Measurements from ENCODE around the gene FAM149B1. TPM values are rescaled to one million over a fixed set of nuclear protein-coding genes. Genes with fewer than 3 reads are reported as not detected.

Gene FAM149B1
- total and polyA plus RNA-seq, 10 donors = 11.9 to 24.5 (median 15.2) TPM

GRCh38 chr10:73218431-73219191 is 50.7 kb downstream of the FAM149B1 start:
- no peak overlapping the region for H3K27ac ChIP-seq
- peaks cover 0 to 52% (median 22%) of the 10 kb centered on the region in 6 donors for H3K36me3 ChIP-seq
- intact Hi-C loops (cut with DNase I; ENCODE audit: low total_unique reads) = no loop called here
- DNase-seq = no peak
- TF ChIP-seq POLR2AphosphoS5 (IDR thresholded peaks at IDR 0.05) = no peak
- peak in 2 of 11 experiments; percentile 17 to 23 for TF ChIP-seq CTCF (IDR thresholded peaks at IDR 0.05 in 8 of 11, conservative IDR thresholded peaks at IDR 0.05 in 3 of 11)
- no peak for TF ChIP-seq POLR2A (IDR thresholded peaks at IDR 0.05)
- no peaks in the 10 kb centered on the region for H3K27me3 ChIP-seq (replicated peaks in 1 of 7)
- H3K4me3 ChIP-seq = no peak overlapping the region
- H3K4me1 ChIP-seq = no peaks in the 10 kb centered on the region
- WGBS, 5 donors = 79 to 90% (median 86%) methylated on average over 2 of the region's 2 CpGs
- H3K9me3 ChIP-seq = no peaks in the 10 kb centered on the region

GRCh38 chr10:73219384-73219783 is 51.5 kb downstream of the FAM149B1 start:
- DNase-seq = no peak
- no peaks in the 10 kb centered on the region for H3K9me3 ChIP-seq
- TF ChIP-seq POLR2AphosphoS5 (IDR thresholded peaks at IDR 0.05) = no peak
- TF ChIP-seq CTCF (IDR thresholded peaks at IDR 0.05 in 8 of 11, conservative IDR thresholded peaks at IDR 0.05 in 3 of 11) = no peak
- TF ChIP-seq POLR2A (IDR thresholded peaks at IDR 0.05) = no peak
- intact Hi-C loops (cut with DNase I; ENCODE audit: low total_unique reads) = no loop called here
- no peak overlapping the region for H3K4me3 ChIP-seq
- H3K36me3 ChIP-seq = peaks cover 0 to 50% (median 22%) of the 10 kb centered on the region in 6 donors
- H3K27ac ChIP-seq = no peak overlapping the region
- no peaks in the 10 kb centered on the region for H3K4me1 ChIP-seq
- H3K27me3 ChIP-seq (replicated peaks in 1 of 7) = no peaks in the 10 kb centered on the region

GRCh38 chr10:73220989-73221388 is 53.1 kb downstream of the FAM149B1 start:
- no peak overlapping the region for H3K27ac ChIP-seq
- H3K27me3 ChIP-seq (replicated peaks in 1 of 7) = no peaks in the 10 kb centered on the region
- DNase-seq = no peak
- no peaks in the 10 kb centered on the region for H3K9me3 ChIP-seq
- intact Hi-C loops (cut with DNase I; ENCODE audit: low total_unique reads) = no loop called here
- WGBS, 5 donors = 80 to 100% (median 83%) methylated on average over 1 of the region's 1 CpG
- no peak for TF ChIP-seq POLR2AphosphoS5 (IDR thresholded peaks at IDR 0.05)
- TF ChIP-seq POLR2A (IDR thresholded peaks at IDR 0.05) = no peak
- TF ChIP-seq CTCF (IDR thresholded peaks at IDR 0.05 in 8 of 11, conservative IDR thresholded peaks at IDR 0.05 in 3 of 11) = no peak
- H3K4me1 ChIP-seq = no peaks in the 10 kb centered on the region
- H3K4me3 ChIP-seq = no peak overlapping the region
- peaks cover 0 to 42% (median 23%) of the 10 kb centered on the region in 6 donors for H3K36me3 ChIP-seq

GRCh38 chr10:73225518-73225917 is 57.6 kb downstream of the FAM149B1 start:
- Histone ChIP-seq H3K4me1 (peaks cover 0 to 11% (median 0%) of the 10 kb centered on the region in 6 donors), H3K4me3 (no peak overlapping the region), H3K9me3 (no peaks in the 10 kb centered on the region), H3K36me3 (peaks cover 0 to 34% (median 7%) of the 10 kb centered on the region in 6 donors), H3K27ac (no peak overlapping the region), H3K27me3 (replicated peaks in 1 of 7) (no peaks in the 10 kb centered on the region)
- DNase-seq = no peak
- intact Hi-C loops (cut with DNase I; ENCODE audit: low total_unique reads) = no loop called here
- no peak for TF ChIP-seq POLR2A (IDR thresholded peaks at IDR 0.05)
- TF ChIP-seq CTCF (IDR thresholded peaks at IDR 0.05 in 8 of 11, conservative IDR thresholded peaks at IDR 0.05 in 3 of 11) = no peak
- no peak for TF ChIP-seq POLR2AphosphoS5 (IDR thresholded peaks at IDR 0.05)

Measured in spleen (tissue), 11 donors.